Spleen (tissue), 11 donors: ENCODE results near the gene SELENOP. TPM values are rescaled to one million over a fixed set of nuclear protein-coding genes. Genes with fewer than 3 reads are reported as not detected.

Experiments
- DNase-seq: peaks from one replicate; pipeline ENCODE4 v3.0.0-alpha.2; 2020
- H3K27ac ChIP-seq, 8 donors: fragments of 200-600 bp; sonication (generic) in 7 of 8; 1 replicate in 4 of 8; 2 replicates in 4 of 8; pipeline versions ENCODE4 v1.5.0 to v1.8.0; 2016 to 2021; ENCODE audit warnings: inconsistent platforms in 4 of 8, mild to moderate bottlenecking in 4 of 8, moderate library complexity in 1 of 8
- H3K27me3 ChIP-seq, 7 donors: fragments of 200-600 bp; sonication (generic) in 6 of 7; replicated peaks in 1 of 7; 1 replicate in 4 of 7; 2 replicates in 3 of 7; pipeline versions ENCODE4 v1.5.0 to v1.8.0; 2016 to 2021; ENCODE audit warnings: inconsistent platforms in 3 of 7, mild to moderate bottlenecking in 1 of 7
- H3K36me3 ChIP-seq, 6 donors: fragments of 200-600 bp; sonication (generic) in 5 of 6; 1 replicate in 4 of 6; 2 replicates in 2 of 6; pipeline versions ENCODE4 v1.5.0 to v1.8.0; 2016 to 2021; ENCODE audit warnings: inconsistent platforms in 2 of 6
- H3K4me1 ChIP-seq, 6 donors: fragments of 200-600 bp; sonication (generic) in 5 of 6; 1 replicate in 3 of 6; 2 replicates in 3 of 6; pipeline versions ENCODE4 v1.5.0 to v1.8.0; 2016 to 2021; ENCODE audit warnings: inconsistent platforms in 3 of 6
- H3K4me3 ChIP-seq, 8 donors: fragments of 200-600 bp; sonication (generic) in 7 of 8; 1 replicate in 4 of 8; 2 replicates in 4 of 8; pipeline versions ENCODE4 v1.5.0 to v1.8.0; 2016 to 2021; ENCODE audit warnings: inconsistent platforms in 4 of 8, mild to moderate bottlenecking in 4 of 8, moderate library complexity in 2 of 8
- H3K9me3 ChIP-seq, 8 donors: fragments of 200-600 bp; sonication (generic) in 7 of 8; 1 replicate in 4 of 8; 2 replicates in 4 of 8; pipeline versions ENCODE4 v1.5.0 to v1.8.0; 2016 to 2021; ENCODE audit warnings: inconsistent platforms in 4 of 8
- POLR2A ChIP-seq, 3 donors: fragments of 450-650 bp; IDR thresholded peaks; one replicate each; pipeline ENCODE4 v1.5.1; 2017; ENCODE audit warnings: antibody characterized with exemption in 3 of 3, mild to moderate bottlenecking in 1 of 3
- POLR2AphosphoS5 ChIP-seq, 3 donors: sonication (generic); formaldehyde crosslinking; IDR thresholded peaks; one replicate each; pipeline ENCODE4 v1.5.1; 2017; ENCODE audit warnings: antibody characterized with exemption in 3 of 3
- WGBS, 5 donors: extraction: QIAGEN DNeasy Blood & Tissue Kit in 3 of 5; methylation state at CpG; one replicate each; pipeline versions ENCODE4 v1.1.5 to v1.1.7; 2013 to 2018; 5-methylcytosine and 5-hydroxymethylcytosine counted together
- intact Hi-C: fragments of 100-400 bp; cut with DNase I; formaldehyde crosslinking; loops from one replicate; pipeline ENCODE4 v1.15.0; 2023; ENCODE audit warnings: low total_unique reads
- polyA plus RNA-seq, 3 donors: library from polyadenylated mRNA; stranded (reverse); fragments of 200-250 nt; gene quantifications; one replicate each; pipeline ENCODE4 v1.2.1, GENCODE V29; 2013
- total RNA-seq, 7 donors: library from RNA; depleted of rRNA in 3 of 7; stranded (reverse); fragments of >200 nt in 3 of 7; fragmentation: NEBNext Ultra II Directional in 4 of 7; extraction: Animal tissue kit (Norgen Biotek cat#: 25700) in 4 of 7; gene quantifications; one replicate each; pipeline versions ENCODE4 v1.1.0 to v1.2.1, GENCODE V29; 2016 to 2021
- TF ChIP-seq, protein P1 (sequence below), 11 experiments: fragments of 200-600 bp in 7 of 11; fragments of 450-650 bp in 4 of 11; sonication (generic) in 4 of 11; IDR thresholded peaks in 8 of 11; conservative IDR thresholded peaks in 3 of 11; 1 replicate in 7 of 11; 2 replicates in 4 of 11; pipeline versions ENCODE4 v1.4.0 to v1.8.0; 2016 to 2021; ENCODE audit warnings: antibody characterized with exemption in 11 of 11, inconsistent platforms in 4 of 11, mild to moderate bottlenecking in 1 of 11
- donor health status: healthy with polysubstance abuse.
- donor health status: DM: no; HTN: no; CAD: no; lungs with moderate emphysema.
- donor health status: DM: no; HTN: no; CAD: no.
- donor health status: Bipolar disorder and iron deficiency.
- donor health status: healthy.
- donor health status: DM: no; HTN: no; CAD: no.
- donor health status: DM: yes; HTN: yes; CAD: no.

The SELENOP gene
- total and polyA plus RNA-seq, 10 donors = 98.7 to 2,596 (median 950) TPM

DNA sequence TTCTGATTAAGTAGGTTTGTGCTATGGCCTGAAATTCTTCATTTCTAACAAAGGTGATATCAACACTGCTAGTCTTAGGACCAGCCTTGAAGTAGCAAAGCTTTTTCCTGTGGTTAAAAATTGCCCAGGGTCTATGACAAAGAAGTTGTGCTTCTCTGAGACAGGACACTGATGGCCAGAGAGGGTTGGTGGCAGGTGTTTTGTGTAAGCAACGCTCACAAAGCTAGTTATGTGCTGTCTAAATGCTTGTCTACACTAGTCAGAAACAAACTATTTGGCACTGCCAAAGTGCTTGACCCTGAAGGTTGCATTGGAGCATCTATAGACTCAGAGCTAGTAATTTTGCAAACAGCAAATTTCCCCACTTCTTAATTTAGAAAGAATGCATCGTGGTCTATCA lies 44.1 kb upstream of the SELENOP start:
- Histone ChIP-seq H3K27me3 (no peaks in the 10 kb centered on the region), H3K36me3 (no peaks in the 10 kb centered on the region), H3K4me3 (no peak overlapping the region), H3K27ac (no peak overlapping the region), H3K4me1 (no peaks in the 10 kb centered on the region), H3K9me3 (no peaks in the 10 kb centered on the region)
- DNase-seq = no peak
- TF ChIP-seq POLR2A (IDR thresholded peaks at IDR 0.05) = no peak
- TF ChIP-seq POLR2AphosphoS5 (IDR thresholded peaks at IDR 0.05) = no peak
- TF ChIP-seq, protein P1, sequence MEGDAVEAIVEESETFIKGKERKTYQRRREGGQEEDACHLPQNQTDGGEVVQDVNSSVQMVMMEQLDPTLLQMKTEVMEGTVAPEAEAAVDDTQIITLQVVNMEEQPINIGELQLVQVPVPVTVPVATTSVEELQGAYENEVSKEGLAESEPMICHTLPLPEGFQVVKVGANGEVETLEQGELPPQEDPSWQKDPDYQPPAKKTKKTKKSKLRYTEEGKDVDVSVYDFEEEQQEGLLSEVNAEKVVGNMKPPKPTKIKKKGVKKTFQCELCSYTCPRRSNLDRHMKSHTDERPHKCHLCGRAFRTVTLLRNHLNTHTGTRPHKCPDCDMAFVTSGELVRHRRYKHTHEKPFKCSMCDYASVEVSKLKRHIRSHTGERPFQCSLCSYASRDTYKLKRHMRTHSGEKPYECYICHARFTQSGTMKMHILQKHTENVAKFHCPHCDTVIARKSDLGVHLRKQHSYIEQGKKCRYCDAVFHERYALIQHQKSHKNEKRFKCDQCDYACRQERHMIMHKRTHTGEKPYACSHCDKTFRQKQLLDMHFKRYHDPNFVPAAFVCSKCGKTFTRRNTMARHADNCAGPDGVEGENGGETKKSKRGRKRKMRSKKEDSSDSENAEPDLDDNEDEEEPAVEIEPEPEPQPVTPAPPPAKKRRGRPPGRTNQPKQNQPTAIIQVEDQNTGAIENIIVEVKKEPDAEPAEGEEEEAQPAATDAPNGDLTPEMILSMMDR (IDR thresholded peaks at IDR 0.05 in 8 of 11, conservative IDR thresholded peaks at IDR 0.05 in 3 of 11) = no peak
- intact Hi-C loops = no loop called here
- 27 to 61% (median 39%) methylated on average over 2 of the region's 2 CpGs for WGBS, 5 donors

DNA sequence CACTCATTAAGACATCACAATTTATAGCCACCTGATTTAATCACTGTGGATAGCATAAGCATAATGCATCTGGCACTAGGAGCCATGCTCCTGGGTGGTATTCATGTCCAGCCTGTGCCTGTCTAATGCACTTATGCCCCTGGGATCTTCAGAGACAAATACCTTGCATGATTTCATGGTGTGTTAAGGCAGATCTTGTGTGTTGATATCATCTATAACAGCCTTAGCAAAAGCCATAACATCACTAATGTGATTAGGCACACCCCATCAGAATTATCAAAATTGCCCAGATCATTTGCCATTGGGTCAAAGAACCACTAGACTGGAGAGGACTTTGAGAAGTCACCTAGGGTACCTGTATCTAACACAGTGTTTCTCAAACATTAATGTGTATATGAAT lies 43.7 kb upstream of the SELENOP start:
- Histone ChIP-seq H3K4me3 (no peak overlapping the region), H3K4me1 (no peaks in the 10 kb centered on the region), H3K27me3 (no peaks in the 10 kb centered on the region), H3K36me3 (no peaks in the 10 kb centered on the region), H3K27ac (no peak overlapping the region), H3K9me3 (no peaks in the 10 kb centered on the region)
- DNase-seq = no peak
- TF ChIP-seq, protein P1 (IDR thresholded peaks at IDR 0.05 in 8 of 11, conservative IDR thresholded peaks at IDR 0.05 in 3 of 11) = no peak
- TF ChIP-seq POLR2AphosphoS5 (IDR thresholded peaks at IDR 0.05) (no peak), POLR2A (IDR thresholded peaks at IDR 0.05) (no peak)
- intact Hi-C loops = no loop called here

DNA sequence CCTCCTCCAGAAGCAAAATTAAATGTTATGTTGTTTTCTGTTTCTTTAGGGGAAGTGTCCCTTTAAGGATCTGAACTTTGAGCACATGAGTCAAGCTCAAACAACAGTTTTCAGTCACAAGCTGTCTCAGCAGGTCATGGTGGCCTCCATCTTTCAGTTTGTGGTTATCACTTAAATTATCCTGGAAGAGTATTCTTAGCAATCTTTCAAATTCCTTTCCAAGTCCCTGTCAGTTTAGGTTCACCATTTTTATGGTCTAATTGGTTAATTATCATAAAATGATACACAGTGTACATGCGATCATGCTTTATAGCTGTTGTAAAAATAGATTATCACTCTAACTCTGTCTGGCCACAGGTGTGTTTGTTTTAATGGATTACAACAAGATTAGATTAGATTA lies 43.1 kb upstream of the SELENOP start:
- H3K4me3 ChIP-seq = no peak overlapping the region
- DNase-seq = no peak
- intact Hi-C loops = no loop called here
- 88 to 98% (median 90%) methylated on average over 1 of the region's 1 CpG for WGBS, 5 donors
- H3K36me3 ChIP-seq = no peaks in the 10 kb centered on the region
- no peaks in the 10 kb centered on the region for H3K4me1 ChIP-seq
- TF ChIP-seq, protein P1 (IDR thresholded peaks at IDR 0.05 in 8 of 11, conservative IDR thresholded peaks at IDR 0.05 in 3 of 11) = no peak
- no peak for TF ChIP-seq POLR2AphosphoS5 (IDR thresholded peaks at IDR 0.05)
- no peak for TF ChIP-seq POLR2A (IDR thresholded peaks at IDR 0.05)
- H3K27ac ChIP-seq = no peak overlapping the region
- H3K27me3 ChIP-seq = no peaks in the 10 kb centered on the region
- H3K9me3 ChIP-seq = no peaks in the 10 kb centered on the region

DNA sequence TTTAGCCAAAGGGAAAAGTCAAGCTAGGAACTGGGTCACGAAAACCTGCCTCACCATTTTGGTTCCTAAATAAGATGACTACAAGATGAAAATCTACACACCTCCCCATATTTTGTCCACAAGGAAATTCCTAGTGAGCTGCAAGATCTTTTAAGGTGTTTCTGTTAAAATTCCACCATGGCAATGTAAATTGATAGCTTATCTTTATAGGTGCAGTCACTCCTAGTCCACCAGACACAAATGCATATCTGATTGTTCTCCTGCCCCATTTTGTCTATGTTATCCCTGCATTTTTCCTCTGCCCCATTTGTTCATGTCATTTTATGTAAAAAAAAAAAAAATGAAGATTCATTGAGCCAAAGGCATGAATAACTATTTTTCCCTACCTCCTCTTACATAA lies 41.1 kb upstream of the SELENOP start:
- WGBS, 5 donors = 89 to 95% (median 92%) methylated on average over 1 of the region's 1 CpG
- DNase-seq = no peak
- Histone ChIP-seq H3K4me3 (no peak overlapping the region), H3K27ac (no peak overlapping the region), H3K36me3 (no peaks in the 10 kb centered on the region), H3K4me1 (no peaks in the 10 kb centered on the region), H3K27me3 (no peaks in the 10 kb centered on the region), H3K9me3 (no peaks in the 10 kb centered on the region)
- TF ChIP-seq, protein P1 (IDR thresholded peaks at IDR 0.05 in 8 of 11, conservative IDR thresholded peaks at IDR 0.05 in 3 of 11) = no peak
- TF ChIP-seq POLR2A (IDR thresholded peaks at IDR 0.05) (no peak), POLR2AphosphoS5 (IDR thresholded peaks at IDR 0.05) (no peak)
- intact Hi-C loops = no loop called here
